Activated CD8-positive, alpha-beta T cell treated with anti-CD3 and anti-CD28 coated beads, Interleukin-2, amount 10 ng/mL, durations not matched to agents 7 days and 5 days (primary cell): Measurements from ENCODE around the gene B3GNT5. TPM values are rescaled to one million over a fixed set of nuclear protein-coding genes. Genes with fewer than 3 reads are reported as not detected.
"Not testable (repeated sequence)": the region's sequence is repeated elsewhere in the genome, so short reads cannot be mapped to it uniquely, and the experiment has no call there.

ENCODE experiments used
- ATAC-seq: fragments of 150-1000 bp; cut with Tn5 transposase; one replicate; pipeline ENCODE4 v1.10.0; 2021; ENCODE audit warnings: moderate library complexity
- CTCF ChIA-PET: fragments of 350-600 bp; sonication (Branson Sonifier 250); formaldehyde crosslinking; loops from one replicate; lab custom pipeline; 2021; ENCODE audit warnings: antibody characterized with exemption; lab: Charles Lee
- POLR2A ChIA-PET: fragments of 350-600 bp; sonication (Branson Sonifier 250); formaldehyde crosslinking; loops from one replicate; lab custom pipeline; 2021; ENCODE audit warnings: antibody characterized with exemption; lab: Charles Lee
- DNase-seq: peaks from one replicate; pipeline ENCODE4 v3.0.0-alpha.2; 2020
- H3K27ac Mint-ChIP-seq: one replicate; pipeline ENCODE4 v1.8.0; 2021; ENCODE audit warnings: mild to moderate bottlenecking, mixed read lengths
- H3K27me3 Mint-ChIP-seq: one replicate; pipeline ENCODE4 v1.8.0; 2021; ENCODE audit warnings: low read depth, mixed read lengths
- H3K36me3 Mint-ChIP-seq: one replicate; pipeline ENCODE4 v1.8.0; 2021; ENCODE audit warnings: low read depth, mixed read lengths
- H3K4me1 Mint-ChIP-seq: one replicate; pipeline ENCODE4 v1.8.0; 2021; ENCODE audit warnings: low read depth, mixed read lengths
- H3K4me3 Mint-ChIP-seq: one replicate; pipeline ENCODE4 v1.8.0; 2021; ENCODE audit warnings: mild to moderate bottlenecking, mixed read lengths
- H3K9me3 Mint-ChIP-seq: one replicate; pipeline ENCODE4 v1.8.0; 2022; ENCODE audit warnings: mixed read lengths; ENCODE audit not compliant: insufficient read depth
- total RNA-seq, 2 experiments: library from RNA; stranded (reverse); gene quantifications; one replicate each; pipeline ENCODE4 v1.2.3, GENCODE V29; 2021

Gene B3GNT5
- total RNA-seq, 2 experiments from 2014 or later: 0.86 to 1.4 TPM

DNA sequence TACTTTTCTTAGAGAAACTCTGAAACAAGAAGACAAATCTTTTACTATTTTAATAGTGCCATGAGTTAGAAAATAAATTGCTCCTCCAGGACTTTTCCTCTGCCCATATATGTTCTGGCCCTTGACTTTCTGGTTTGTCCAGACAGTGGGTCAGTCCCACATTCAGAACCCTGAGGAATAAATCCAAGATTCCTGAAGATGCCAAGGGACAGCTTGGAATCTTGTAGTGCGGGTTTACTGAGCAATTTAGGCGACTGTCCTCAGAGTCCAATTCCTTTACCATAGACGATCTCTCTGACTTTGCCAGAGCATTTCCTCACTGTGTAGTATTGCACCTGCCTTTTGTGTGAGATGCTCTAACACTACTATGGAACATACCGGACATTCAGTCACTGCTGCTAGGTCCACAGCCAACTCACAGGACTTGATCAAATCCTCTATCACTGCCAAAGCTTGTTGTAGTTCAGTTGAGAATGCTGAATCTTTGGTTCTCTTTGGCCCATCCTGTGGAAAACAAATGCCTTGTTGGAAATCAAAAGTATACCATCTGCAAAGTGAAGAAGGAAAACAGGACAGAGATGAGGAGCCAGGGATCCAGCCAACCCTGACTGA is 37.4 kb upstream of the B3GNT5 start:
- CTCF ChIA-PET: interaction anchor here (1.6 to 1.7 kb wide), 2 partner anchors 10 to 31 kb away, joined by 5 to 6 read pairs; no protein-coding TSS in a partner anchor
- H3K9me3 Mint-ChIP-seq: no peaks in the 10 kb centered on the region
- peaks cover 6% of the 10 kb centered on the region for H3K36me3 Mint-ChIP-seq
- H3K4me1 Mint-ChIP-seq: peaks cover 15% of the 10 kb centered on the region
- ATAC-seq: no peak
- H3K4me3 Mint-ChIP-seq: no peak overlapping the region
- DNase-seq: no peak
- no peaks in the 10 kb centered on the region for H3K27me3 Mint-ChIP-seq
- no peak overlapping the region for H3K27ac Mint-ChIP-seq
- POLR2A ChIA-PET: no interaction called here

- ChIA-PET POLR2A (interaction anchor here (0.6 kb wide), 1 partner anchor 37 kb away, joined by 3 read pairs; no protein-coding TSS in a partner anchor), CTCF (interaction anchor here (0.6 to 1.5 kb wide), 3 partner anchors 27 to 165 kb away, joined by 3 to 5 read pairs (median 3); no protein-coding TSS in a partner anchor)
- H3K4me3 Mint-ChIP-seq: no peak overlapping the region
- peaks cover 3% of the 10 kb centered on the region for H3K36me3 Mint-ChIP-seq
- H3K9me3 Mint-ChIP-seq: no peaks in the 10 kb centered on the region
- H3K27ac Mint-ChIP-seq: no peak overlapping the region
- ATAC-seq (no peak), DNase-seq (no peak)
- no peaks in the 10 kb centered on the region for H3K27me3 Mint-ChIP-seq
- H3K4me1 Mint-ChIP-seq: peaks cover 15% of the 10 kb centered on the region
Observed at GRCh38 chr3:183217548-183218332, 35.3 kb upstream of the B3GNT5 start.

GRCh38 chr3:183218826-183219225 is 34.2 kb upstream of the B3GNT5 start:
- ATAC-seq: no peak
- Mint-ChIP-seq H3K27me3 (no peaks in the 10 kb centered on the region), H3K36me3 (peaks cover 3% of the 10 kb centered on the region), H3K4me3 (no peak overlapping the region), H3K9me3 (no peaks in the 10 kb centered on the region), H3K4me1 (peaks cover 16% of the 10 kb centered on the region), H3K27ac (no peak overlapping the region)
- no peak for DNase-seq
- POLR2A ChIA-PET: no interaction called here
- CTCF ChIA-PET: no interaction called here

DNA sequence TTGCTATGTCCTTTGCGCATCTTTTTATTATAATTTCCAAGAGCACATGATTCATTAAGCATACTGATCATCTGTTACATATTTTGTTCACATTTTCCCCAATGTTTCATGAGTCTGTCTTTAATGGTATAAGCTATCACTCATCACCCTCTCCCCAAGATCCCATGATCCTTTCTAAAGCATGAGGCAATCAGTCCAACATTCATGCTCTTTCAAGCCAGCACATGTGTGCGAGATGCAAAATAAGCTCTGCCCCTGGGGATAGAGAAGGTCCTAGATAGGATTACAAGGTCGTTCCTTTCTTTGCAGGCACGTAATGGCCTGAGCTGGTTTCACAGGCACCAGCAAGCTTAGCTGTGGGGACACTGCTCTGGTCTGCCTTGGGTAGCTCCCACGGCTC is 32.2 kb upstream of the B3GNT5 start:
- H3K36me3 Mint-ChIP-seq: peaks cover 3% of the 10 kb centered on the region
- no peak overlapping the region for H3K27ac Mint-ChIP-seq
- H3K27me3 Mint-ChIP-seq: no peaks in the 10 kb centered on the region
- ChIA-PET CTCF (interaction anchor here (1.2 kb wide), 1 partner anchor 98 kb away, joined by 3 read pairs; no protein-coding TSS in a partner anchor), POLR2A (no interaction called here)
- H3K4me3 Mint-ChIP-seq: no peak overlapping the region
- peaks cover 30% of the 10 kb centered on the region for H3K4me1 Mint-ChIP-seq
- no peak for ATAC-seq
- DNase-seq: no peak
- no peaks in the 10 kb centered on the region for H3K9me3 Mint-ChIP-seq

DNA sequence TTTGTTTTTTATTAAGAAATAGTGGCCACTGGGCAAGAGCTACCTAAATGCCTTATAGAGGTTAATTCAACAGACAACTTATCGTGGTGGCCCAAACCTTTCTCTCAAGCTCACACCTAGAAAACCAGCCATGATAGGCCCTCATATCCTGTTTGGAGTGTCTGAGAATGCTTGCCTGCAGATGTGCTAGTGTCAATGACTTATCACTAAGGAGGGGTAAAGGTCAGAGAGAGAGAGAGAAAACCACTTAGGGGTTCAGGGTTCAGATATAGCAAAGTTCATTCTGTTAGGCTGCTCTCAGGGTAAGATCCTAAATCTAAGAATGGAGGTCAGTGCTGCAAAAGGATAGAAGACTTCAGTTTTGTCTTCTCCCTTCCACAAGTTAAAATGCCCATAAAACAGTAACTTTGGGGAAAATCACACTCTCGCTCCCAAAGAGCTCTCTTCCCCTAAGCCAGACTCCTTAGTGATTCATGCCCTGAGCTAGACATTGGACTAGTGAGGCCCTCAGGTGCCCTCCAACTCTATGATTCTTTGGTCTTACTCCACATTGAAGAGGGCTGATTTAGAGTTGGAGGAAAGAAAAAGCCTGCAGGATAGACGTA is 30.3 kb upstream of the B3GNT5 start:
- POLR2A ChIA-PET: interaction anchor here (0.6 kb wide), 2 partner anchors 8 to 43 kb away, joined by 4 to 6 read pairs; no protein-coding TSS in a partner anchor
- no peak for DNase-seq
- no peak for ATAC-seq
- Mint-ChIP-seq H3K4me1 (peaks cover 29% of the 10 kb centered on the region), H3K36me3 (peaks cover 3% of the 10 kb centered on the region), H3K27me3 (no peaks in the 10 kb centered on the region), H3K9me3 (no peaks in the 10 kb centered on the region), H3K27ac (no peak overlapping the region), H3K4me3 (no peak overlapping the region)
- CTCF ChIA-PET: interaction anchor here (0.8 to 1.4 kb wide), 4 partner anchors 9 to 162 kb away, joined by 3 to 5 read pairs (median 4); no protein-coding TSS in a partner anchor

DNA sequence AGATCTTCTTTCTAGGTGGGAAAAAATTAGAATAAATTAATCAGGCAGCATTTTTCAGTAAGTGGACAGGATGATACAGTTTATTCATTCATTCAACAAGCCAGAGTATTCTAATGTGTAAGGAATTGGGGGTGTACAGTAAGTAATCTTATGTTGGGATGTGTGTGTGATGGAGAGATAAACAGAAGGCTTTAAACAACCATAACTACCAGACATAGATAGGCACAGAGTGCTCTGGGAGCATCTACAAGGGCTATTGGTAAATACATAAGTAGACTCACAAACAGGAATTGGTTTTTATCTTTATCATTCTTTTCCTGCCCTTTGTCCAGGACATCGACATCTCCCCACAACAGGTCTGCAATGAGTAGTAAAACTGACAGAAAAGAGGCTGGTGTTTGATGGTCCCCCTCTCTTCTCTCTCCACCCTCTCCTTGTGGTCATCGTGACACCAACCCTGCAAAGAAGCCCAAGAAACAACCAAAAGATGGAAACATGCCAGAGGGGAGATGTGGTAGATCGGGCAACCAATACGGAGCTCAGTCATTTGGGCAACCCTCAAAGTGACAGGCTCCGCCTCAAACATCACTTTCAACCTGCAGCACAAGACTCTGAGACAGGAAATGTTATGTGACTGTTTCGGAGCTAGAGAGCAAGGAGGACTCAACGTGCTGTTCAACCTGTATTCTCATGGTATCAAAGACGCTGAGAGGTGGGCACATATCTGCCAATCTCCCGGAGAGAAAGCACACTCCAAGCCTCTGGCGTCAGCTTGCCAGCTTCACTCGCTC is 28.7 kb upstream of the B3GNT5 start:
- ATAC-seq (peak; percentile 97), DNase-seq (peak; percentile 67)
- no peaks in the 10 kb centered on the region for H3K36me3 Mint-ChIP-seq
- H3K4me3 Mint-ChIP-seq: peak overlapping the region; percentile 54
- CTCF ChIA-PET: interaction anchor here (0.6 to 1.6 kb wide), 6 partner anchors 10 to 161 kb away, joined by 3 to 7 read pairs (median 4); no protein-coding TSS in a partner anchor
- no peaks in the 10 kb centered on the region for H3K27me3 Mint-ChIP-seq
- no peaks in the 10 kb centered on the region for H3K9me3 Mint-ChIP-seq
- peaks cover 18% of the 10 kb centered on the region for H3K4me1 Mint-ChIP-seq
- H3K27ac Mint-ChIP-seq: peak overlapping the region; percentile 77
- POLR2A ChIA-PET: interaction anchor here (0.6 to 1.2 kb wide), 4 partner anchors 29 to 222 kb away, joined by 3 to 5 read pairs (median 3); partner anchors contain the start of gene B3GNT5

DNA sequence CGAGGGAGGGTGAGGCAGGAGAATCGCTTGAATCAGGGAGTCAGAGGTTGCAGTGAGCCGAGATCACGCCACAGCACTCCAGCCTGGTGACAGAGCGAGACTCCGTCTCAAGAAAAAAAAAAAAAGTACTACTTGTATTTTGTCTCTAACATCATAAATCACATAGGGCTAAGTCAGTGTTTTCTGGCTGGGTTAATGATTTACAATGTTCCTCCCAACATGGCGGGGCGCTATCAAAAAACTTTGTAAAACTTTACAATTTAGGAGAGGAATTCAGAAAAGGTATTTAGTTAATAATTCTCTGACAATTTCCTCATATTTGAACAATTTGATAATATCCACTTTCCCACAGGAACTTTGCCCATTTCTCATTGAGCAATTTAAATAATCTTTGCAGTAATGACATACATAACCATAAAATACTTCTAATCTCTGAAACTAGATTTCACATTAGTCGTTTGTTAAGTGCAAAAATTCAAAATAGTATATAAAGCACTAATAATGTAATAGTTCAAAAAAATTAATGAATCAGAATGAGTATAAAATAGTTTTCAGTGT is 26.6 kb upstream of the B3GNT5 start:
- Mint-ChIP-seq H3K4me1 (peaks cover 18% of the 10 kb centered on the region), H3K27me3 (no peaks in the 10 kb centered on the region), H3K9me3 (no peaks in the 10 kb centered on the region), H3K36me3 (no peaks in the 10 kb centered on the region), H3K4me3 (no peak overlapping the region), H3K27ac (no peak overlapping the region)
- DNase-seq: no peak
- CTCF ChIA-PET: no interaction called here
- POLR2A ChIA-PET: no interaction called here
- no peak for ATAC-seq

GRCh38 chr3:183227586-183227985 is 25.5 kb upstream of the B3GNT5 start:
- ChIA-PET POLR2A (no interaction called here), CTCF (interaction anchor here (1.6 kb wide), 1 partner anchor 43 kb away, joined by 4 read pairs; no protein-coding TSS in a partner anchor)
- no peak for ATAC-seq
- Mint-ChIP-seq H3K4me3 (no peak overlapping the region), H3K27me3 (no peaks in the 10 kb centered on the region), H3K9me3 (no peaks in the 10 kb centered on the region), H3K4me1 (peaks cover 17% of the 10 kb centered on the region), H3K36me3 (no peaks in the 10 kb centered on the region), H3K27ac (no peak overlapping the region)
- no peak for DNase-seq

GRCh38 chr3:183229178-183229577 is 23.9 kb upstream of the B3GNT5 start:
- H3K9me3 Mint-ChIP-seq: no peaks in the 10 kb centered on the region
- CTCF ChIA-PET: interaction anchor here (1.6 kb wide), 1 partner anchor 45 kb away, joined by 4 read pairs; no protein-coding TSS in a partner anchor

DNA sequence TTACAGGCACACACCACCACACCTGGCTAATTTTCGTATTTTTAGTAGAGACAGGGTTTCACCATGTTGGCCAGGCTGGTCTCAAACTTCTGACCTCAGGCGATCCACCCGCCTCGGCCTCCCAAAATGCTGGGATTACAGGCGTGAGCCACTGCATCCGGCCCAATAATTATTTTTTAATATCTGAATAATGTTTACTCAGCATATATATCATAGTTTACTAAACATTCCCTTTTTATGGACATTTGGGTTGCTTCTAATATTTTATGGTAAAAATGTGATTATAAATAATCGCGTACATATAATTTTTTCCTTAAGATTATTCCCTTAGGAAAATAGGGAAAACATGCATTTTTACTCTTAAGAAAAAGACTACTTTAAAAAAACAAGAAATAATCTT is 22.8 kb upstream of the B3GNT5 start:
- H3K36me3 Mint-ChIP-seq, H3K4me1 Mint-ChIP-seq, ATAC-seq, H3K27ac Mint-ChIP-seq, H3K4me3 Mint-ChIP-seq, H3K27me3 Mint-ChIP-seq, H3K9me3 Mint-ChIP-seq, CTCF ChIA-PET, DNase-seq, POLR2A ChIA-PET: not testable (repeated sequence)

More at GRCh38 chr3:183229178-183229577, 23.9 kb upstream of the B3GNT5 start:
- DNase-seq (no peak), ATAC-seq (no peak)
- POLR2A ChIA-PET: no interaction called here
- H3K4me3 Mint-ChIP-seq: no peak overlapping the region
- peaks cover 13% of the 10 kb centered on the region for H3K4me1 Mint-ChIP-seq
- no peaks in the 10 kb centered on the region for H3K27me3 Mint-ChIP-seq
- no peaks in the 10 kb centered on the region for H3K36me3 Mint-ChIP-seq
- no peak overlapping the region for H3K27ac Mint-ChIP-seq

- no peak overlapping the region for H3K27ac Mint-ChIP-seq
- DNase-seq (no peak), ATAC-seq (no peak)
- no peaks in the 10 kb centered on the region for H3K9me3 Mint-ChIP-seq
- CTCF ChIA-PET: no interaction called here
- H3K4me1 Mint-ChIP-seq: peaks cover 2% of the 10 kb centered on the region
- no peaks in the 10 kb centered on the region for H3K27me3 Mint-ChIP-seq
- no peaks in the 10 kb centered on the region for H3K36me3 Mint-ChIP-seq
- POLR2A ChIA-PET: interaction anchor here (0.6 kb wide), 1 partner anchor 9 kb away, joined by 6 read pairs; no protein-coding TSS in a partner anchor
- H3K4me3 Mint-ChIP-seq: no peak overlapping the region
Observed at GRCh38 chr3:183230826-183231225, 22.2 kb upstream of the B3GNT5 start.
